HEK293T (cell line): ENCODE measurements around the gene IGIP.

ENCODE experiments used
- ARNT ChIP-seq: fragments of 450-650 bp; IDR thresholded peaks from 2 replicates; pipeline ENCODE4 v1.6.1; 2017; ENCODE audit warnings: mild to moderate bottlenecking
- ELF4 ChIP-seq: fragments of 450-650 bp; IDR thresholded peaks from 2 replicates; pipeline ENCODE4 v1.6.1; 2017; ENCODE audit warnings: antibody characterized with exemption
- FOXK2 ChIP-seq: fragments of 450-650 bp; IDR thresholded peaks from 2 replicates; pipeline ENCODE4 v1.6.1; 2016; ENCODE audit warnings: mild to moderate bottlenecking
- HDGF ChIP-seq: fragments of 450-650 bp; IDR thresholded peaks from 2 replicates; pipeline ENCODE4 v1.6.1; 2017; ENCODE audit warnings: antibody characterized with exemption, borderline replicate concordance
- NFRKB ChIP-seq: fragments of 450-650 bp; IDR thresholded peaks from 2 replicates; pipeline ENCODE4 v1.6.1; 2016; ENCODE audit warnings: mild to moderate bottlenecking, moderate library complexity
- SUZ12 ChIP-seq: fragments of 450-650 bp; IDR thresholded peaks from 2 replicates; pipeline ENCODE4 v1.6.1; 2016; ENCODE audit warnings: mild to moderate bottlenecking
- TARDBP ChIP-seq: fragments of 450-650 bp; IDR thresholded peaks from 2 replicates; pipeline ENCODE4 v1.6.1; 2016

- TF ChIP-seq TARDBP (no peak), NFRKB (no peak), ARNT (no peak), SUZ12 (no peak), ELF4 (no peak), FOXK2 (no peak), HDGF (no peak)
Measured at GRCh38 chr5:140117523-140117922, 8.2 kb upstream of the IGIP start.
